SK-N-MC (cell line): ENCODE results near the gene CWH43.

Experiments used
- DNase-seq: peaks from one replicate; pipeline ENCODE4 v3.0.0-alpha.2; 2011; ENCODE audit warnings: low read depth, low spot score
- H3K27ac ChIP-seq: fragments of 200-600 bp; sonication (generic); 2 replicates; pipeline ENCODE4 v1.5.1; 2016; ENCODE audit warnings: mixed run types
- H3K36me3 ChIP-seq: fragments of 200-600 bp; sonication (generic); 2 replicates; pipeline ENCODE4 v1.6.1; 2017; ENCODE audit warnings: antibody characterized with exemption, low read length, mixed read lengths; ENCODE audit not compliant: insufficient read depth
- H3K4me3 ChIP-seq: fragments of 200-600 bp; sonication (generic); 2 replicates; pipeline ENCODE4 v1.5.1; 2016
- H3K9ac ChIP-seq: fragments of 200-600 bp; sonication (generic); 2 replicates; pipeline ENCODE4 v1.8.0; 2017; ENCODE audit warnings: mixed run types, mixed read lengths; ENCODE audit not compliant: insufficient read length
- H3K9me3 ChIP-seq: fragments of 200-600 bp; sonication (generic); 2 replicates; pipeline ENCODE4 v1.6.1; 2017; ENCODE audit warnings: low read depth, mild to moderate bottlenecking, antibody characterized with exemption, low read length, moderate library complexity, mixed read lengths
- EZH2 ChIP-seq: fragments of 200-600 bp; sonication (generic); IDR thresholded peaks from one replicate; pipeline ENCODE4 v1.6.1; 2017; ENCODE audit warnings: antibody characterized with exemption
- FOXP2 ChIP-seq: optimal IDR thresholded peaks from 2 replicates; pipeline ENCODE3; 2011; ENCODE audit warnings: mild to moderate bottlenecking, moderate library complexity; ENCODE audit not compliant: insufficient read depth; ENCODE audit errors: extremely low read length, control extremely low read depth
- POLR2AphosphoS5 ChIP-seq: IDR thresholded peaks from 2 replicates; pipeline ENCODE4 v1.6.1; 2012; ENCODE audit warnings: mild to moderate bottlenecking, low read depth, low read length, borderline replicate concordance

Gene CWH43

DNA sequence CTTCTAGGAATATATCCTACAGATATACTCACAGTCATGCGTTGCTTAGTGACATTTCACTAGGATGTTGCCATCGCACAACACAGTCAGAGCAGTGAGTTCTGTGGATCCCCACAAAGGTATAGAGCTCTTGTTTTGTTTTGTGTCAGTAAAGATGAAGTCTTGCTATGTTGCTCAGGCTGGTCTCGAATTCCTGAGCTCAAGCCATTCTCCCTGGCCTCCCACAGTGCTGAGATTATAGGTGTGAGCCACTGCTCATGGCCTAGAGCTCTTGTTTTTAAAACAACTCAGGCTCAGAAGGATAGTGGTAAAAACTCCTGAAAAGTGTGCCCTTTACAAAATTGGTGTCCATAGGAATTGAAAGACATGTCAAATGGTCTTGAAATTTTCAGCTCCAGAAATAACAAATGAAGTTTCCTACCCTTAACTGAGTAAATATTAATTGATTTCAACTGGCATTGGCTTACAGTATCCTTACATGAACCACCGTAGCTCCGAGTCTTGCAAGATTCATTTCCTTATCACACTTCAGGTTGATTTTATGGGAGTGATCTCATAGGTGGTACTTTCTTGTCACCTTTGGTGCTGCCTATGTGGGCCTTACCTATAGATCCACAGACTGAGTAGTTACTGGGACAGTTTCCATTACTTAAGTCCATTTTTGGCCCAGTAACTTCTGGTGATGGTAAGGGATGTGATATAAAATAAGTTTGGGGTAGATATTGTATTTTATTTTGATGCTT is 3.6 kb downstream of the CWH43 start:
- TF ChIP-seq FOXP2 (no peak), EZH2 (no peak), POLR2AphosphoS5 (no peak)
- no peak overlapping the region for H3K9ac ChIP-seq

DNA sequence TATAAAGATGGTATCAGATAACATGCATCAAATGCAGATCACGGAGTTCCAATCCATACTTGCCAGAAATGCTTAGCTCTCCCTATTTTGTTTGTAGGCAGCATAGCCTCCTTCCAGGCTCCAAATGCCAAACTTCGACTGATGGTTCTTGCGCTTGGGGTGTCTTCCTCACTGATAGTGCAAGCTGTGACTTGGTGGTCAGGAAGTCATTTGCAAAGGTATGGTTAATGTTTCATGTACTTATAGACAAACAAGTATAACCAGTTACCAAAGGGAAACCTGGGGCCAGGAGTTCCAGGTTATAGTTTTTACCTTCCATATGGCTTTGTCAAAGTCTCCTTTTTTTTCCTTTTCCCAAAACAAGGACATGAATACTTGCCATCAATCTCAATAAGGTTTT is 5.3 kb downstream of the CWH43 start:
- TF ChIP-seq POLR2AphosphoS5 (no peak), EZH2 (no peak), FOXP2 (no peak)
- Histone ChIP-seq H3K36me3 (no peaks in the 10 kb centered on the region), H3K9ac (no peak overlapping the region), H3K27ac (no peak overlapping the region), H3K9me3 (no peaks in the 10 kb centered on the region), H3K4me3 (no peak overlapping the region)
- DNase-seq = no peak

More for the DNA sequence above, 3.6 kb downstream of the CWH43 start:
- Histone ChIP-seq H3K9me3 (no peaks in the 10 kb centered on the region), H3K4me3 (no peak overlapping the region), H3K27ac (no peak overlapping the region), H3K36me3 (no peaks in the 10 kb centered on the region)
- DNase-seq = no peak

DNA sequence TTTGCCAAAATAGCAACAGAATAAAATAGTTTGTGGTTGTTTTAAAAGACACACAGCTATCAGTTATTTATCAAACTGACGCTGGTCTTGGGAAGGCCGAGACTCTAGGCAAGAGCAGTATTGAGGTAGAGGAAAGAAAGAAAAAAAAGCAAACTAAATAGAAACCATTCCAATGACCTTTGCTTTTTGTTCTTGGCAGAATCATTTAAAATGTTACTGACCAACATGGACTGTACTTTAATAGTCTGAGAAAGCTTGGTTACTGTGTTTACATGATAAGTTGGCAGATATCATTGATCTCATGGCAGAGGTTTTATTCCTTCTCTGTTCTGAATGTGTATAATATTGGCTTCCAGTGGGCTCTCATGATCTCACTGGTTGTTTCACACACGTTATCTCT is 11.9 kb downstream of the CWH43 start:
- Histone ChIP-seq H3K9me3 (no peaks in the 10 kb centered on the region), H3K4me3 (no peak overlapping the region), H3K36me3 (no peaks in the 10 kb centered on the region), H3K9ac (no peak overlapping the region), H3K27ac (no peak overlapping the region)
- no peak for DNase-seq
- TF ChIP-seq POLR2AphosphoS5 = no peak
- no peak for TF ChIP-seq FOXP2
- TF ChIP-seq EZH2 = no peak

DNA sequence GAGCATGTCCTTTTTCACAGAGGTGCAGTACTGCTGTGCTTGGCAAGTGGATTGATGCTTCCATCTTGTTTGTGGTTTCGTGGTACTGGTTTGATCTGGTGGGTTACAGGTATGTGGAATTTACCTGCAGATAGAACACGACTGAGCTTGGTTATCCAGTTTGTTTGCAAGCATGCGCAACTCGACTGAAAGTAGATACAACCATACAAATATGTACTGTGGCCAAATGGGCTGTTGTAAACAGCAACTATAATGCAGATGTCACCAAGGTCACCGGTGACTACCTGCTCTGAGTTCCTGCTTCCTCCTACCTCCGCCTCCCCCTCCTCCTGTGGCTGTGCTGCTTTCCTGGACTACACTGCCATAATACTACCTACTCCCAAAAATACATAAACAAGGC is 12.4 kb downstream of the CWH43 start:
- Histone ChIP-seq H3K9me3 (no peaks in the 10 kb centered on the region), H3K4me3 (no peak overlapping the region), H3K27ac (no peak overlapping the region), H3K36me3 (no peaks in the 10 kb centered on the region), H3K9ac (no peak overlapping the region)
- TF ChIP-seq POLR2AphosphoS5 = no peak
- TF ChIP-seq EZH2 = no peak
- no peak for TF ChIP-seq FOXP2
- no peak for DNase-seq

DNA sequence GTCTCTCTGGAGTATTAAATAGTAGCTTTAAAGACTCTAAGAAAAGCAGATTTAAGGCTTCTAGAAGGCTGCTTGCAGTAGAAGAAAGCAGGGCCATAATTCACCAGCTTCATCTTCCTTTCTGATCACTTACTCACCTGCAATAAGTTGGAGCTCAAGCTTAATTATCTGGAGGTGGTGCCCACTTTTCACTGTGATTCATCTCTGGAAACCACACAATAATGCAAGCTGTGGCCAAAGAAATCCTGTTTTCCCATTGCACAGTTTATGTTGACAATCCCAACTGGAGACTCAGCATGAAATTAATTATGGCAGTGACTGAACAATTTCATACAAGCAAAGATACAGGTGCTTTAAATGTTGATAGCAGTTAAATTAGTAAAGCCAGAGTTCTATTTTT is 14.7 kb downstream of the CWH43 start:
- no peak overlapping the region for H3K4me3 ChIP-seq
- no peak for DNase-seq
- no peak overlapping the region for H3K27ac ChIP-seq
- TF ChIP-seq FOXP2 = no peak
- TF ChIP-seq POLR2AphosphoS5 = no peak
- TF ChIP-seq EZH2 = no peak
- no peaks in the 10 kb centered on the region for H3K36me3 ChIP-seq
- H3K9me3 ChIP-seq = no peaks in the 10 kb centered on the region
- no peak overlapping the region for H3K9ac ChIP-seq

DNA sequence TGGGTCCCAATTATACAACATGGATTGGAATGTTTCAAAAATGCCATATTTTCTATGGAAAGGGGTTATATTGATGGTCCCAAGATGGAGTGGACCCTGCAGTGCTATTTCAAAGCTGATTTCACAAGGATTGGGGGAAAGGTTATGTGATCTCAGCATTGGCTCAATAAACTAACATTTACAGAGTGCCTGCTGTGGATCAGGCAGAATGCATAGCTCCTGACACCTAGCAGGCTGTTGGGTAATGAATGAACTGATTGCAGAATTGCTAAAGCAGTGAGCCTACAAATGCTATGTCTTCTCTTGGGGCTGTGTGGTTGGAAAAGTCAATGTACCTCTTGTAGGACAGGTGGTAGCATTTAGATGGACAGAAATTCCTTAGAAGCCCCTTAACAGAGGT is 16.9 kb downstream of the CWH43 start:
- no peaks in the 10 kb centered on the region for H3K9me3 ChIP-seq
- no peak for TF ChIP-seq FOXP2
- no peak for TF ChIP-seq EZH2
- TF ChIP-seq POLR2AphosphoS5 = no peak
- H3K27ac ChIP-seq = no peak overlapping the region
- no peak overlapping the region for H3K9ac ChIP-seq
- H3K36me3 ChIP-seq = no peaks in the 10 kb centered on the region
- no peak for DNase-seq
- H3K4me3 ChIP-seq = no peak overlapping the region

DNA sequence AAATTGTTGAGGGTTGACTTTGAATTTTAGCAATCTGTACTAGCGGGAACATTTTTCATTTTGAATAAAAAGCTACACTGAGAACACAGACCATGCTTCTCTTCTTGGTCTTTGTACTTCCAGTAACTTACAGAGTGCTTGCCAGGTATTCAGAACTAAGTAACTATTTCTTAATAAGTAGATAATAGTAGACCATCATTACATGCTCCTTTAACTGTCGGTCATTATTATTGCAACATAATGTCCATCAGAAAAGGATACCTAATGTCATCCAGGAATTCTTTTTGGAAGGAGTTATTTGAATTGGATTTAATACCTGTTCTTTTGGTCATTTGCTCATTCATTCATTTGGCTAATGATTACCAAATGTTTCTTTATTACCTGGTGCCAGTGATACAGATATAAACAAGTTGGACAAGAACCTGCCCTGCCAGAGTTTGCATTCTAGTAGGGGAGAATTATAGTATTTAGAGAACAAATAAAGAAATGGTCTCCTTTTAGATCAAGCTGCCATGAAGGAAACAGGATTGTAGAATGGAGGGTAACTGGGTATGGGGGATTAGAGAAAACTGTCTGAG is 32.7 kb downstream of the CWH43 start:
- Histone ChIP-seq H3K9ac (no peak overlapping the region), H3K36me3 (no peaks in the 10 kb centered on the region), H3K9me3 (no peaks in the 10 kb centered on the region), H3K4me3 (no peak overlapping the region), H3K27ac (no peak overlapping the region)
- DNase-seq = no peak
- TF ChIP-seq EZH2 (no peak), POLR2AphosphoS5 (no peak), FOXP2 (no peak)

DNA sequence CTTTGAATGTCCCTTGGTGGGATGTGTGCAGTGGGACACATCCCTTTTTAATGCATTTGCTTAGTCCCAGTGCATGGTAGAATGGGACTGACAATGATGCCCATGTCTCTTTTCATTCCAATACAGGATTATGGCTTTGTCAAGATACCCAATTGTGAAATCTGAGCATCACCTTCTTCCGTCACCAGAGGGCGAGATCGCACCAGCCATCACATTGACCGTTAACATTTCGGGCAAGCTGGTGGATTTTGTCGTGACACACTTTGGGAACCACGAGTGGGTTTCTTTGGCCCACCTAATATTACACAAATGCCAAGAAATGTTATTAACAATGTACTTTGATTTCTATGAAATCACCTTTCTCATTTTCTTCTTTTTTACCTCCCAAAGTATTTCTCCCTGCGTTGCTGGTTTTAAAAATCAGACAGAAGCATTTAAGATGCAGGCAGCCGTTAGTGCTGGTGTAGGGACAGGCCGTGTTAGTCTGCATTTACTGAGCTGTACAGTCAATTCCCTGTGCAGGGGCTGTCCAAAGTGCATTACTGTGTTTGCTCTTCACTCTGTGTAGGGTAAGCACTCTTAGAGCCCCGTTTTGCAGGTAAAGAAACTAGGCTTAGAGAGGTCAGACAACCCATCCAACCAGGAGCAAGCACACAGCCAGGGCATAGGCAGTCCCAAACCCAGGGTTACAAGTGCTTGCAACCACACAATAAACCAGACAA is 46.5 kb downstream of the CWH43 start:
- no peaks in the 10 kb centered on the region for H3K36me3 ChIP-seq
- DNase-seq = no peak
- no peak overlapping the region for H3K4me3 ChIP-seq
- H3K9me3 ChIP-seq = no peaks in the 10 kb centered on the region
- H3K27ac ChIP-seq = no peak overlapping the region
- H3K9ac ChIP-seq = no peak overlapping the region
- TF ChIP-seq FOXP2 = no peak
- TF ChIP-seq POLR2AphosphoS5 = no peak
- no peak for TF ChIP-seq EZH2

DNA sequence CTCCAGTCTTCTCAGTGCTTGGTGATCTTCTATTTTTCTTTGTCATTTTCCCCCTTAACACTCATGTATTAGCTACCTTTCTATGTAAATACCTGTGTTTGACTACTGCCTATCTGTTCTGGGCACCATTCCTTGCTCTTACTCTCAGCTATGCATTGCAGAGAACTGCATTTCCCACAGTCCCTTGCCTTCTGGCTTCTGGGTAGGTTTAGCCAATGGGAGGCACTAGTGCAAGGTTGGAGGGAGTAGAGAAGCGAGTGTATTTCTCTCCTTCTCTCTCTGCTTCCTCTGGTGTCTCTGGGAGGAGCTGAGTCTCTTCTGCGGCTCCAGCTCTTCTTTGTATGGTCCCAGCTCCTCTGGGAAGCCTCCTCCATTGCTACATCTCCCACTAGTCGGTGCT is 50.5 kb downstream of the CWH43 start:
- Histone ChIP-seq H3K9ac (no peak overlapping the region), H3K36me3 (no peaks in the 10 kb centered on the region), H3K4me3 (no peak overlapping the region), H3K27ac (no peak overlapping the region), H3K9me3 (no peaks in the 10 kb centered on the region)
- DNase-seq = no peak
- TF ChIP-seq EZH2 (no peak), POLR2AphosphoS5 (no peak)
